ENCODE data around the gene PTPRN2.

Gene PTPRN2

DNA sequence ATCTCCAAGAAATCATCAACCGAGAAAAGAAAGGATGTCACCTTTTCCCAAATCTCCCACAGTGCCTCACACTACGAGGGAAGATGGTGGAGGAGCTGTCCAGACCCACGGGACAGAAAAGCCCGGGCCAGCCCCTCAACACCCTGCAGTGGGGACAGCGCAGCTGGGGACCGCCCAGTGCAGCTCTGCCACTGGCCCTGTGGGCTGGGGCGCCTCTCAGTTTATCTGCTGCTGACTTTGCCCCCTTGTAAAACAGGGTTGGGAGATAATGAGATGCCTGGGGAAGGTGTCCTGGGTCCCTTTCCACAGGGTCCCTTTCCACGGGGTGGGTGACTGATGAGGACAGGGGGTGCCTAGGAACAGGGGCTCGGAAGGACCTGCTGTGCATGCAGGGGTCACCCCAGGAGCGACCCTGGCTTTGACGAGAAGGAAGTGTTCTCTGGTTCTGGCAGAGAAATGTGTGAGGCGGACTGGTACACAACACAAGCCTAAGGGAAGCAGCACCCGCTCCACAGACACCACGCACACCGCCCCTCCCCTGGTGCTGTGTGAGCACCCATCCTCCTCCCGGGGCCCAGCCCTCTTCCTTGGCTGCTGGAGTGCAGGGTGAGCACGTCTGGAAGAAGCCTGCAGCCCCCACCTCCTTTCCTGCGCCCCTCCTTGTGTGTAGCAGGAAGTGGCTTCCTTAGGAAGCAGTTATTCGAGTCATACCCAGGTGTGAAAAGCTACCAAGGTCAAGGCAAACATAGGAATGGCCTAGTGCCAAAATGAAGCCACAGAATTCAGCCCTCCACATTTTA is 911.0 kb downstream of the PTPRN2 start:
- no peak overlapping the region for H3K4me3 ChIP-seq (ENCODE audit: low read depth, low read length)
- TF ChIP-seq, protein P1, sequence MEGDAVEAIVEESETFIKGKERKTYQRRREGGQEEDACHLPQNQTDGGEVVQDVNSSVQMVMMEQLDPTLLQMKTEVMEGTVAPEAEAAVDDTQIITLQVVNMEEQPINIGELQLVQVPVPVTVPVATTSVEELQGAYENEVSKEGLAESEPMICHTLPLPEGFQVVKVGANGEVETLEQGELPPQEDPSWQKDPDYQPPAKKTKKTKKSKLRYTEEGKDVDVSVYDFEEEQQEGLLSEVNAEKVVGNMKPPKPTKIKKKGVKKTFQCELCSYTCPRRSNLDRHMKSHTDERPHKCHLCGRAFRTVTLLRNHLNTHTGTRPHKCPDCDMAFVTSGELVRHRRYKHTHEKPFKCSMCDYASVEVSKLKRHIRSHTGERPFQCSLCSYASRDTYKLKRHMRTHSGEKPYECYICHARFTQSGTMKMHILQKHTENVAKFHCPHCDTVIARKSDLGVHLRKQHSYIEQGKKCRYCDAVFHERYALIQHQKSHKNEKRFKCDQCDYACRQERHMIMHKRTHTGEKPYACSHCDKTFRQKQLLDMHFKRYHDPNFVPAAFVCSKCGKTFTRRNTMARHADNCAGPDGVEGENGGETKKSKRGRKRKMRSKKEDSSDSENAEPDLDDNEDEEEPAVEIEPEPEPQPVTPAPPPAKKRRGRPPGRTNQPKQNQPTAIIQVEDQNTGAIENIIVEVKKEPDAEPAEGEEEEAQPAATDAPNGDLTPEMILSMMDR (IDR thresholded peaks at IDR 0.05; ENCODE audit: low read depth, low read length), result no peak

DNA sequence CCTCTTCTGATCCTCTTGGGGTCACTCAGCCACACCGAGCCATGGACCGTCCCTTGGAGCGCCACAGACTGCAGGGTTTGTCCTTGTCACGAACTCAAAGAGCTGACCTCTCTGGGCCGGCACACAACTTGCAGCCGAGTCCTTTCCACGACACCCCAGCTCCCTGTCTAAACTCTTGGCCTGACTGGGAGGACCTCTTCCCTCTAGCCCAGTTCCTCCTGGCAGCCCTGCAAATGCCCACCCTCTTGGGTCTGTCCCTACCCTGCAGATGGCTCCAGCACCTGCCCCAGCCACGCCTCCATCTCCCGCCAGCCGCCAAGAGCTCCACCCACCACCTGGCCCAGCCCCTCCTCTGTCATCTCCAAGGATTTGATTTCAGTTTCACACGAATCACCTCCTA is 911.6 kb downstream of the PTPRN2 start:
- TF ChIP-seq, protein P1 (IDR thresholded peaks at IDR 0.05; ENCODE audit: low read depth, low read length), result no peak
- H3K4me3 ChIP-seq (ENCODE audit: low read depth, low read length), result no peak overlapping the region

DNA sequence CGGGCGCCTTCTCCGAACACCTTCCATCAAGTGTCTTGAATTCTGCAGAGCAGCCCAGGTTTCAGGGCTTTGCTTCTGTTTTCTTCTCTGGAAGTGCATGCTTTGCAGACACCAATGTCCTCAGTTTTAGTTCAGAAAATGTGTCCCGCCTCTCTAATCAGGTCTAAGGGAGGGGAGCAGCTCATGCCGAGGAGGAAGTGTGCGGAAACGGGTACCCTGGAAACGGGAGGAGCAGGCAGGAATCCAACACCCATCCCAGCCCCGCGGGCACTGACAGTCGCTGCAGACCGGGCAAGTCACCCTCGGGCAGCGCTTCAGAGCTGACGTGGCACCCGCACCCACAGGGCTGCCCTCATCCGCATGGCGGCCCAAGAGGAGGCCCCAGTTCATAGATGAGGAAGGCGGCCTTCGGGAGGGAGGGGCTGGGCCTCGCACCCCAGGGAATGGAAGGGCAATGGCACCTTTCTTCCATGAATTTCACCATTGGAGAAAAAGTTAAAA is 912.1 kb downstream of the PTPRN2 start:
- H3K4me3 ChIP-seq (ENCODE audit: low read depth, low read length), result no peak overlapping the region
- TF ChIP-seq, protein P1 (IDR thresholded peaks at IDR 0.05; ENCODE audit: low read depth, low read length), result no peak

DNA sequence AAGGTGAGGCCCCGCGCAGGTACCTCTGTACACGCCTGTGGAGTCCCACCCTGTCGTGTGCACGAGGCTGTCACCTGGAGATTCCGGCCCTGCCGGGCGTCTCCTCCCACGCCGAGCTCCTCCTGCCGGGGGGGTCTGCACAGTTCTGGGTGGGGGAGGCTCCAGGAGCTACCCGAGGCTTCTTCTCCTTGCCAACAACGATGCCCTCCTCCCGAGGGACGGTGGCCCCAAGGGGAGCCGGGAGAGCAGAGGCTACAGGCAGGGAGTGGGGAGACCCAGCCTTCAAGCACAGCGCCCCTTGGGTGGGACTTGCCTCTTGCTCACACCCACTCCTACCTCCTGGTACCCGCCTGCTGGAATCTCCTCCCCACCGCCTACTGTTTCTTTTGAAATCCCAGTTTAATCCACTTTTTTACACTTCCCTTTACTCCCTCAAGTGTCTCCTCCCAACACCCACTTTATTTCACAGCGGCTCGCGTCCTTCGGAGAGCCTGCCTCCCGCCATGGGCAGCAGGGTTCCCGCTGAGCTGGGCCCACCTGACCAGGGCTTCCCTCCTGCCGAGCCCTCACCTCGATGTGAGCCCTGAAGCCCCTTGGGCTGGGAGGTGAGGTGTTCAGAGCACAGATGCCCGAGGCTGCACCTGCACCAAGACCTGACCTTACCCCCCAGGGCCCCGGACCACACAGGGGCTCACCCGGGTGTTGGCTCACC is 912.8 kb downstream of the PTPRN2 start:
- TF ChIP-seq, protein P1 (IDR thresholded peaks at IDR 0.05; ENCODE audit: low read depth, low read length), result no peak
- H3K4me3 ChIP-seq (ENCODE audit: low read depth, low read length), result no peak overlapping the region

DNA sequence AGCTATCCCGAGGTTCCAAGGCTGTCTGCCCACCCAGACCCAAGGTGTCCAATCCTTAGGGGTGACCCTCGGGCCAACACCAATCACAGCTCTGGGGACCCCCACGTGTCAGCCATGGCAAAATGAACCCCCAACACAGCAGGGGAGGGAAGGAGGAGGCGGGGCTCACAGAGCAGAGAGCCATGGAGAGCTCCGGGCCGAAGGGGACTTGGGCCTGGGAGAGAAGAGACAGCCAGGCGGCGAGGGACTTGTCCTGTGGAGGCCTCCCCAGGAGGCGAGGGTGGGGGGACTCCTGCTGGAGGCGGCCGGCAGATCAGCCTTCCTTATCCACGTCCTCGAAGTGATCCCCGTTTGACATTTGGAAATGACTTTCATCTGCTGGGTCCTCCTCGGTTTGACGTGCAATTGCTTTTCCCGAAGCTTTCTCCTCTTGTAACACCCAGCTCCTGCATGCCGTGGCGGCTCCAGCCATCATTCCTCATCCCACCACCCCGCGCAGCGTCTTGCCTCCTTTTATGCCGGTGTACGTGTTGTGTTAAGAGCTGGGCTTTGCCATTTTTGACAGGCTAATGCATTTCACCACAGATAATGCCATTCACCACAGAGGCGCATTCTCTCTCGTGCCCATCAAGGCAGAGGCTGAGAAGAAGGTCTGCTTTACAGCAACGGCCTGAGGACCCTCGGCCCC is 913.5 kb downstream of the PTPRN2 start:
- TF ChIP-seq, protein P1 (IDR thresholded peaks at IDR 0.05; ENCODE audit: low read depth, low read length), result no peak
- no peak overlapping the region for H3K4me3 ChIP-seq (ENCODE audit: low read depth, low read length)

DNA sequence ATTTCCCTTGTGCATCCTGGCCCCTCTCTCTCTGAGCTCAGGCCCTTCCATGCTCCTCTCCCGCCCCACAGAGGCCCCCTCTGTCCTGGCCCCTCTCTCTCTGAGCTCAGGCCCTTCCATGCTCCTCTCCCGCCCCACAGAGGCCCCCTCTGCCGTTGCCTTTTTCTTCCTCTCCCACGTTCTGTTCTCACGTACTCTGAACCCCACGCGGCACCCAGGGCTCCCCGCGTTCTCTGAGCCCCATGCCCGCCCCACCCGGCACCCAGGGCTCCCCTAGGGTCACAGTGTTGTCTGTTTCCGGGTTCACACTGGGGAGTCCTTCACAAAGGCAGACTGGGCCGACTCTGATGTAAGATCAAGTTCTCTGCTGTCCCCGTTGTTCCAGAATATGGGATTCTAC is 914.0 kb downstream of the PTPRN2 start:
- TF ChIP-seq, protein P1 (IDR thresholded peaks at IDR 0.05; ENCODE audit: low read depth, low read length), result no peak

More for the DNA sequence above, 914.0 kb downstream of the PTPRN2 start:
- no peak overlapping the region for H3K4me3 ChIP-seq (ENCODE audit: low read depth, low read length)

All from WI38 (cell line).